HG03469 (cell line): ENCODE data around the gene PRSS16.

Experiments used
- ATAC-seq: cut with Tn5 transposase; IDR thresholded peaks from one replicate; pipeline ENCODE4 v1.9.1; 2021; ENCODE audit warnings: mild to moderate bottlenecking, moderate library complexity, moderate number of reproducible peaks; ENCODE audit not compliant: unreplicated experiment

The PRSS16 gene

GRCh38 chr6:27281105-27281539 is 33.6 kb downstream of the PRSS16 start:
- ATAC-seq: no peak

GRCh38 chr6:27281569-27281968 is 34.1 kb downstream of the PRSS16 start:
- ATAC-seq: no peak

GRCh38 chr6:27283279-27283678 is 35.8 kb downstream of the PRSS16 start:
- no peak for ATAC-seq

- no peak for ATAC-seq
Measured at GRCh38 chr6:27286141-27286540, 38.6 kb downstream of the PRSS16 start.

DNA sequence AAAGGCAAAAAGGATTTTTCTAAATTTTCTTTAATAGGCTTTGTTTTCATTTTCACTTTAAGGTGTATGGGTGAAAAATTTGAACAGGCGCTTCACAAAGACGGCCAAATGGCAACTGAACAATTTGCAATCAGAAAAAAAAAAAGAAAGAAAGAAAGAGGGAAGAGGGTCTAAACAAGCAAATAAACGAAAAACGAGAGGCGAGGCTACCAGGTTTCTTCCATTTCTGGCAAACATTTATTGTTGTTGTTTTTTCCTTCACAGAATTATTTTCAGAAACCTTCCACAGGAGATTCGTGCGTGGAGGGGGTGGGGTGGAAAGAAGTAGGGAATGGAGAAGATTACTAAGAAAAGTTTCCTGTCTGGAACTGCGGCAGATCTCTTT is 40.2 kb downstream of the PRSS16 start:
- no peak for ATAC-seq

- ATAC-seq: no peak
Measured at GRCh38 chr6:27288136-27289044, 40.9 kb downstream of the PRSS16 start.

GRCh38 chr6:27290065-27290849 is 42.8 kb downstream of the PRSS16 start:
- no peak for ATAC-seq

GRCh38 chr6:27290850-27291208 is 43.3 kb downstream of the PRSS16 start:
- ATAC-seq: no peak

- no peak for ATAC-seq
Measured at GRCh38 chr6:27293436-27294098, 46.1 kb downstream of the PRSS16 start.

- ATAC-seq: no peak
Measured at GRCh38 chr6:27294409-27294808, 46.9 kb downstream of the PRSS16 start.

DNA sequence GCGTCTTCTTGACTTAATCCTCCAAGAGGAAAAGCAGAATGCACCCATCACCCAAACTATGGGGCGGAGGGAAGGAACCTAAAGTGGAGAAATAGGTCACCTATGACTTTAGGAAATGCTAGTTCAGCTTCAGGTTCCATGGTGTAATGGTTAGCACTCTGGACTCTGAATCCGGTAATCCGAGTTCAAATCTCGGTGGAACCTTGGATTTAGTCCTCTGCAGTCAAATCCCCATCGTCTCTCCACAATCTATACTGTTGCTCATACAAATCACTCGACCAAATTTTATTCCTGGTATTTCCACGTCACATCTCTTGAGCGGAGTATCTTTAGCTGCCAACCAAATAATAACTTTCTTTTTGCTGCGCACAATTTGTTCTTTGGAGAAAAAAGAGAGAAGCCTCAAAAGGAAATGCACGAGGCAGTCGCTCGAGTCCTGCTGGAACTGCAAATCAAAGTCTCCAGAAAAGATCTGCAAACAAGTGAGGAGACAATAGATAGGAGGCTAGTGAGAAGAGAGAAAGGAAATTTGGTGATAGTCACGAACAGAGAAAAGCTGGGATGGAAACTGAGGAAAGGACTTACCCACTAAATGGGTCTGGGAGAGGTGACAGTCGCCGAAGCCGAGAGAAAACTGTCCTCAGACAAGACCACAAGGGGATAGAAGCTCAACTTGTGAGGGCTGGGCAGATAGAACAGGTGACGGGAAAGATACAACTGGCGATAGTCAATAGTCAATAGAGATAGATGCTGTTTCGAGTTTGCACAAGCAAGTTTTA is 48.0 kb downstream of the PRSS16 start:
- no peak for ATAC-seq

- no peak for ATAC-seq
Measured at GRCh38 chr6:27296106-27296783, 48.7 kb downstream of the PRSS16 start.

GRCh38 chr6:27297484-27297856 is 50.0 kb downstream of the PRSS16 start:
- ATAC-seq: no peak

GRCh38 chr6:27297857-27298730 is 50.6 kb downstream of the PRSS16 start:
- no peak for ATAC-seq

GRCh38 chr6:27303613-27304272 is 56.2 kb downstream of the PRSS16 start:
- ATAC-seq: no peak
